H1 (cell line): ENCODE results near the gene HSH2D. TPM values are rescaled to one million over a fixed set of nuclear protein-coding genes. Genes with fewer than 3 reads are reported as not detected.
"Not testable (repeated sequence)": the region's sequence is repeated elsewhere in the genome, so short reads cannot be mapped to it uniquely, and the experiment has no call there.

Source experiments
- CTCF ChIA-PET: fragments of 300-600 bp; sonication (Branson Sonifier 250); formaldehyde crosslinking; loops from one replicate; lab custom pipeline; 2021; ENCODE audit not compliant: partially characterized antibody; lab: Charles Lee
- POLR2A ChIA-PET: fragments of 300-600 bp; sonication (Branson Sonifier 250); formaldehyde crosslinking; loops from one replicate; lab custom pipeline; 2021; ENCODE audit warnings: inconsistent platforms; ENCODE audit not compliant: partially characterized antibody; lab: Charles Lee
- DNase-seq, 2 experiments: peaks; one replicate each; pipeline versions ENCODE4 v3.0.0 to v3.0.0-alpha.2; 2010 to 2022; ENCODE audit warnings: low spot score in 2 of 2, low read depth in 1 of 2, mixed read lengths in 1 of 2
- FAIRE-seq: peaks from 2 replicates; lab custom pipeline; 2011; peaks lifted over from hg19 to GRCh38; lab: Jason Lieb, UNC
- H2AFZ ChIP-seq: 2 replicates; pipeline ENCODE4 v1.8.1; 2012; ENCODE audit warnings: low read length, inconsistent platforms
- H2AK5ac ChIP-seq: 2 replicates; pipeline ENCODE4 v1.6.1; 2013; ENCODE audit warnings: low read depth, low read length
- H2BK120ac ChIP-seq: replicated peaks from 2 replicates; pipeline ENCODE3; 2013; ENCODE audit warnings: low read depth, low read length, inconsistent platforms
- H2BK12ac ChIP-seq: 2 replicates; pipeline ENCODE4 v1.6.1; 2013; ENCODE audit warnings: low read depth, low read length
- H2BK15ac ChIP-seq: 2 replicates; pipeline ENCODE4 v1.6.1; 2013; ENCODE audit warnings: low read length
- H2BK20ac ChIP-seq: 2 replicates; pipeline ENCODE4 v1.6.1; 2013; ENCODE audit warnings: low read length
- H2BK5ac ChIP-seq: 2 replicates; pipeline ENCODE4 v1.6.1; 2013; ENCODE audit warnings: low read depth, low read length
- H3K14ac ChIP-seq: 2 replicates; pipeline ENCODE4 v1.6.1; 2013; ENCODE audit warnings: inconsistent platforms; ENCODE audit not compliant: insufficient read length
- H3K18ac ChIP-seq: 2 replicates; pipeline ENCODE4 v1.6.1; 2013; ENCODE audit warnings: low read length; ENCODE audit errors: extremely low read depth
- H3K23ac ChIP-seq: 2 replicates; pipeline ENCODE4 v1.6.1; 2013; ENCODE audit warnings: inconsistent platforms; ENCODE audit not compliant: insufficient read length
- H3K23me2 ChIP-seq: 2 replicates; pipeline ENCODE4 v1.6.1; 2013; ENCODE audit warnings: low read depth, low read length
- H3K27ac ChIP-seq: 2 replicates; pipeline ENCODE4 v1.6.1; 2011; ENCODE audit warnings: low read depth, low read length, inconsistent platforms
- H3K27me3 ChIP-seq, 4 experiments: replicated peaks in 1 of 4; 1 replicate in 1 of 4; 2 replicates in 3 of 4; pipeline versions ENCODE4 v1.6.1 to v1.8.1; 2011 to 2013; ENCODE audit warnings: low read length in 3 of 4, mild to moderate bottlenecking in 3 of 4, inconsistent platforms in 2 of 4, mixed read lengths in 2 of 4, moderate library complexity in 1 of 4; ENCODE audit not compliant: control insufficient read depth in 3 of 4, insufficient read depth in 3 of 4; ENCODE audit errors: extremely low read depth in 1 of 4
- H3K36me3 ChIP-seq, 4 experiments: 2 replicates each; pipeline versions ENCODE4 v1.6.1 to v1.8.1; 2011 to 2013; ENCODE audit warnings: mild to moderate bottlenecking in 4 of 4, low read length in 3 of 4, moderate library complexity in 2 of 4, control low read depth in 1 of 4, inconsistent platforms in 1 of 4; ENCODE audit not compliant: insufficient read depth in 4 of 4, control insufficient read depth in 2 of 4
- H3K4ac ChIP-seq: replicated peaks from 2 replicates; pipeline ENCODE3; 2013; ENCODE audit warnings: low read length, low read depth, mixed read lengths, inconsistent platforms; ENCODE audit not compliant: insufficient read length
- H3K4me1 ChIP-seq, 4 experiments: replicated peaks in 1 of 4; 1 replicate in 1 of 4; 2 replicates in 3 of 4; pipeline versions ENCODE4 v1.6.1 to v1.8.1; 2011 to 2013; ENCODE audit warnings: low read length in 3 of 4, inconsistent platforms in 2 of 4, mixed read lengths in 1 of 4; ENCODE audit not compliant: insufficient read depth in 4 of 4, control insufficient read depth in 3 of 4
- H3K4me2 ChIP-seq, 2 experiments: 2 replicates each; pipeline versions ENCODE4 v1.6.1 to v1.8.1; 2011 to 2013; ENCODE audit warnings: low read depth in 2 of 2, low read length in 2 of 2, control low read depth in 1 of 2, inconsistent platforms in 1 of 2, mild to moderate bottlenecking in 1 of 2; ENCODE audit not compliant: insufficient read depth in 1 of 2
- H3K4me3 ChIP-seq, 4 experiments: fragments of 200-600, 300-600 bp in 1 of 4; sonication (generic), shearing (Covaris generic), sonication (Bioruptor Twin) in 1 of 4; 2 replicates each; pipeline versions ENCODE4 v1.5.1 to v1.8.1; 2011 to 2016; ENCODE audit warnings: low read length in 4 of 4, low read depth in 3 of 4, control low read depth in 2 of 4, inconsistent platforms in 2 of 4, mild to moderate bottlenecking in 2 of 4, mixed read lengths in 1 of 4, moderate library complexity in 1 of 4; ENCODE audit not compliant: insufficient read depth in 2 of 4; ENCODE audit errors: extremely low read depth in 1 of 4
- H3K56ac ChIP-seq: replicated peaks from 2 replicates; pipeline ENCODE3; 2013; ENCODE audit warnings: low read depth, mild to moderate bottlenecking, mixed read lengths, low read length, inconsistent platforms; ENCODE audit not compliant: insufficient read length
- H3K79me1 ChIP-seq: 2 replicates; pipeline ENCODE4 v1.6.1; 2013; ENCODE audit warnings: low read depth, low read length, control low read depth
- H3K79me2 ChIP-seq, 2 experiments: 2 replicates each; pipeline versions ENCODE4 v1.6.1 to v1.8.1; 2012 to 2013; ENCODE audit warnings: low read length in 2 of 2, mild to moderate bottlenecking in 2 of 2, inconsistent platforms in 1 of 2; ENCODE audit not compliant: insufficient read depth in 2 of 2, control insufficient read depth in 1 of 2
- H3K9ac ChIP-seq, 4 experiments: replicated peaks in 1 of 4; 1 replicate in 1 of 4; 2 replicates in 3 of 4; pipeline versions ENCODE4 v1.6.1 to v1.8.1; 2011 to 2013; ENCODE audit warnings: low read depth in 3 of 4, low read length in 3 of 4, control low read depth in 2 of 4, mild to moderate bottlenecking in 2 of 4, moderate library complexity in 2 of 4, inconsistent platforms in 1 of 4; ENCODE audit errors: extremely low read depth in 1 of 4
- H3K9me3 ChIP-seq, 2 experiments: 2 replicates each; pipeline versions ENCODE4 v1.6.1 to v1.8.1; 2012 to 2013; ENCODE audit warnings: mild to moderate bottlenecking in 2 of 2, moderate library complexity in 2 of 2, control low read depth in 1 of 2, inconsistent platforms in 1 of 2, low read depth in 1 of 2, low read length in 1 of 2, mixed read lengths in 1 of 2; ENCODE audit not compliant: insufficient read depth in 2 of 2
- H4K20me1 ChIP-seq, 2 experiments: replicated peaks in 1 of 2; 2 replicates each; pipeline versions ENCODE3 to v1.8.1; 2011 to 2013; ENCODE audit warnings: inconsistent platforms in 2 of 2, low read length in 2 of 2, mild to moderate bottlenecking in 1 of 2; ENCODE audit not compliant: insufficient read depth in 2 of 2, control insufficient read depth in 1 of 2
- H4K5ac ChIP-seq: 2 replicates; pipeline ENCODE4 v1.6.1; 2013; ENCODE audit warnings: low read length, low read depth, mixed read lengths, inconsistent platforms; ENCODE audit not compliant: insufficient read length
- H4K8ac ChIP-seq: 2 replicates; pipeline ENCODE4 v1.8.0; 2013; ENCODE audit warnings: mild to moderate bottlenecking, moderate library complexity, low read length, inconsistent platforms; ENCODE audit not compliant: insufficient read depth; ENCODE audit errors: extremely low read depth
- H4K91ac ChIP-seq: replicated peaks from 2 replicates; pipeline ENCODE3; 2013; ENCODE audit warnings: low read length, mixed read lengths, inconsistent platforms; ENCODE audit not compliant: insufficient read length
- WGBS, 2 experiments: shearing (Covaris generic) in 1 of 2; methylation state at CpG; one replicate each; pipeline versions ENCODE4 v1.1.6 to v1.1.7; 2013 to 2015; ENCODE audit warnings: low lambda C conversion rate in 2 of 2, mixed read lengths in 2 of 2, inconsistent platforms in 1 of 2, low coverage in 1 of 2, missing lambda C conversion rate in 1 of 2; ENCODE audit not compliant: insufficient replicate concordance in 2 of 2, insufficient coverage in 1 of 2, insufficient read length in 1 of 2; ENCODE audit errors: extremely low coverage in 1 of 2, missing lambda C conversion rate in 1 of 2; 5-methylcytosine and 5-hydroxymethylcytosine counted together
- polyA plus RNA-seq, 7 experiments: library from polyadenylated mRNA; depleted of rRNA in 3 of 7; stranded (reverse) in 5 of 7; unstranded in 2 of 7; fragments of >200 nt in 5 of 7; fragments of 200-250 nt in 2 of 7; gene quantifications; 1 replicate in 5 of 7; 2 replicates in 1 of 7; 4 replicates in 1 of 7; pipeline versions ENCODE4 v1.2.1 to v1.2.3, GENCODE V29; 2011 to 2013; ENCODE audit warnings: missing spikeins in 2 of 7, mixed read lengths in 2 of 7
- total RNA-seq: library from RNA; stranded (reverse); fragmentation: NEBNext Ultra II Directional; extraction: Animal tissue kit (Norgen Biotek cat#: 25700); gene quantifications from 2 replicates; pipeline ENCODE4 v1.2.1, GENCODE V29; 2021

The HSH2D gene
- total and polyA plus RNA-seq, 2 of the 8 experiments (the other 6 are each of a cell fraction or from before 2014, with no cell fraction given) = 0.67 to 1.6 TPM

DNA sequence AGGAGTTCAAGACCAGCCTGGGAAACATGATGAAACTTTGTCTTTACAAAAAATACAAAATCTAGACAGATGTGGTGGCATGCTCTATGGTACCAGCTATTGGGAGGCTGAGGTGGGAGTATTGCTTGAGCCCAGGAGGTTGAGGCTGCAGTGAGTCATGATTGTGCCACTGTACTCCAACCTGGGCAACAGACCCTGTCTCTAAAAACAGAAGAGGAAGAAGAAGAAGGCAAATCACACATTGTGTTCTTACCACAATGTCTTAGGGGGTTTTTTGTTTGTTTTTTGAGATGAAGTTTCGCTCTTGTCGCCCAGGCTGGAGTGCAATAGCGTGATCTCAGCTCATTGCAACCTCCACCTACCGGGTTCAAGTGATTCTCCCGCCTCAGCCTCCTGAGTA is 35.4 kb downstream of the HSH2D start:
- H2BK120ac ChIP-seq, H3K4me1 ChIP-seq, H2BK15ac ChIP-seq, H3K4me3 ChIP-seq, H3K18ac ChIP-seq, H4K91ac ChIP-seq, H3K9ac ChIP-seq, H3K23ac ChIP-seq, H3K56ac ChIP-seq, H2BK20ac ChIP-seq, H4K5ac ChIP-seq, H3K27me3 ChIP-seq, H2AK5ac ChIP-seq, H3K79me1 ChIP-seq, H2AFZ ChIP-seq, H3K79me2 ChIP-seq, H2BK12ac ChIP-seq, H3K27ac ChIP-seq, DNase-seq, H3K14ac ChIP-seq, H3K36me3 ChIP-seq, H3K4ac ChIP-seq, FAIRE-seq, H4K8ac ChIP-seq, H3K4me2 ChIP-seq, H3K23me2 ChIP-seq, H4K20me1 ChIP-seq, POLR2A ChIA-PET, H2BK5ac ChIP-seq: not testable (repeated sequence)
- CTCF ChIA-PET = interaction anchor here (0.8 to 1.2 kb wide), 3 partner anchors 35 to 204 kb away, joined by 3 read pairs; partner anchors contain the start of gene HSH2D
- peaks cover 5 to 10% of the 10 kb centered on the region in 2 experiments; a peak in 3 of 4 replicates for H3K9me3 ChIP-seq
- WGBS, 2 experiments = 82% methylated on average over 5 of the region's 5 CpGs; no CpG with 5 or more reads in 1 of the 2 experiments
